Right cardiac atrium (tissue), 5 donors: ENCODE data around the gene SAYSD1. TPM values are rescaled to one million over a fixed set of nuclear protein-coding genes. Genes with fewer than 3 reads are reported as not detected.
A peak's percentile ranks its signal among the peaks of the same experiment; 100 is the strongest.
"Not testable (repeated sequence)": the region's sequence is repeated elsewhere in the genome, so short reads cannot be mapped to it uniquely, and the experiment has no call there.

Source experiments
- ATAC-seq, 2 donors: fragments of 200-7000 bp; cut with Tn5 transposase; one replicate each; pipeline versions ENCODE4 v1.8.0 to v1.9.1; 2020; ENCODE audit warnings: moderate library complexity in 2 of 2, mild to moderate bottlenecking in 1 of 2
- DNase-seq, 3 donors: peaks; one replicate each; pipeline ENCODE4 v3.0.0-alpha.2; 2020
- H3K27ac ChIP-seq: one replicate; pipeline ENCODE4 v1.5.1; 2013; ENCODE audit warnings: mild to moderate bottlenecking, low read length, control low read depth, moderate library complexity
- H3K27me3 ChIP-seq: one replicate; pipeline ENCODE4 v1.6.1; 2013; ENCODE audit not compliant: control insufficient read depth, insufficient read depth
- H3K4me1 ChIP-seq: one replicate; pipeline ENCODE4 v1.6.1; 2013; ENCODE audit warnings: low read length; ENCODE audit not compliant: control insufficient read depth, insufficient read depth
- H3K4me3 ChIP-seq: one replicate; pipeline ENCODE4 v1.5.1; 2013; ENCODE audit warnings: low read length, control low read depth
- H3K9me3 ChIP-seq: one replicate; pipeline ENCODE4 v1.6.1; 2013; ENCODE audit warnings: low read length; ENCODE audit not compliant: control insufficient read depth
- WGBS: extraction: QIAGEN DNeasy Blood & Tissue Kit; methylation state at CpG from one replicate; pipeline ENCODE4 v1.1.7; 2013; 5-methylcytosine and 5-hydroxymethylcytosine counted together
- intact Hi-C, 4 donors: fragments of 100-400 bp; cut with DNase I; formaldehyde crosslinking; loops; one replicate each; pipeline versions ENCODE4 v1.11.0 to v1.14.0; 2022 to 2023
- polyA plus RNA-seq: library from polyadenylated mRNA; stranded (reverse); fragments of 200-250 nt; gene quantifications from one replicate; pipeline ENCODE4 v1.2.3, GENCODE V29; 2013
- total RNA-seq, 4 donors: library from RNA; stranded (reverse); fragmentation: NEBNext Ultra II Directional; extraction: Animal tissue kit (Norgen Biotek cat#: 25700); gene quantifications; one replicate each; pipeline ENCODE4 v1.2.1, GENCODE V29; 2021
- donor health status: healthy with polysubstance abuse.
- donor health status: DM: no; HTN: yes; CAD: no.
- donor health status: DM: no; HTN: no; CAD: no.
- donor health status: DM: no; HTN: yes; CAD: no; lungs with severe emphysema.
- donor health status: DM: yes; HTN: yes; CAD: no.

The SAYSD1 gene
- total and polyA plus RNA-seq, 5 donors, result 8.3 to 12.6 (median 11.2) TPM

GRCh38 chr6:39140556-39141167 is 25.7 kb upstream of the SAYSD1 start:
- peaks cover 3% of the 10 kb centered on the region for H3K4me1 ChIP-seq
- no peak overlapping the region for H3K4me3 ChIP-seq
- DNase-seq (peak in 2 of 3 donors; percentile 24 to 57), ATAC-seq (peak in 1 of 2 donors; percentile 81)
- no peaks in the 10 kb centered on the region for H3K9me3 ChIP-seq
- intact Hi-C loops, result no loop called here
- no peaks in the 10 kb centered on the region for H3K27me3 ChIP-seq
- WGBS, result 51% methylated on average over 7 of the region's 7 CpGs
- no peak overlapping the region for H3K27ac ChIP-seq

DNA sequence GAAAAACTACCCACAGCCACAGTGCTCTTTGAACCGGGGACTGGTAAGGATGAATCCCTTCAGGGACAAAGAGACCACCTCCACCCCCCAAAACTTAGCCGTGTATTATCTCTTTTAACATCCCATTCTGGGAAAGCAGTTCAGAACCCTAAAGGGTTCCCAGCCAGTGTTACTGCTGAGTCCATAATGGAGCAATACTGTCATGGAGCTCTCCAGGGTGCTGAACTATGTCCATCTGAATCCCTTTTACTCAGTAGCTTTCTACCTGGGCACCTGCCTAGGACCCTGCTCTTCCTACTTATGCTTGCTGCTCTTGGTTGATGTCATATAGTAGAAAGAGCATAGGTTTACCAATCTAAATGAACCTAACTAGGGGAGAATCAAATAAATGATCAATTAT is 22.3 kb upstream of the SAYSD1 start:
- DNase-seq, result no peak
- Histone ChIP-seq H3K4me3 (no peak overlapping the region), H3K27me3 (no peaks in the 10 kb centered on the region), H3K9me3 (no peaks in the 10 kb centered on the region), H3K4me1 (no peaks in the 10 kb centered on the region), H3K27ac (no peak overlapping the region)
- WGBS, result 25% methylated on average over 2 of the region's 2 CpGs
- intact Hi-C loops, result no loop called here
- ATAC-seq, result no peak

DNA sequence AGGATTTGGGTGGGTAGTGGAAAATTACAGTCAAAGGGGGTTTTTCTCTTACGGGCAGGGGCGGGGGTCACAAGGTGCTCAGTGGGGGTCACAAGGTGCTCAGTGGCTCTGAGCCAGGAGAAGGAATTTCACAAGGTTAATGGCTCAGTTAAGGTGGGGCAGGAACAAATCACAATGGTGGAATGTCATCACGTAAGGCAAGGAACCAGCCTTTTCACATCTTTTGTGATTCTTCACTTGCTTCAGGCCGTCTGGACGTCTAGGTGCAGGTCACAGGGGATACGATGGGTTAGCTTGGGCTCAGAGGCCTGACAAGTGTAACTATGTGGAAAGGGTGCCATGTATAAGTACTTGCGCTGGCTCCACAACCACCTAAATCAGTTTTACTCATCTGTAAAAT is 21.2 kb upstream of the SAYSD1 start:
- DNase-seq, H3K9me3 ChIP-seq, H3K27ac ChIP-seq, H3K4me3 ChIP-seq, intact Hi-C loops, H3K27me3 ChIP-seq, H3K4me1 ChIP-seq, ATAC-seq: not testable (repeated sequence)
- 73% methylated on average over 7 of the region's 7 CpGs for WGBS

DNA sequence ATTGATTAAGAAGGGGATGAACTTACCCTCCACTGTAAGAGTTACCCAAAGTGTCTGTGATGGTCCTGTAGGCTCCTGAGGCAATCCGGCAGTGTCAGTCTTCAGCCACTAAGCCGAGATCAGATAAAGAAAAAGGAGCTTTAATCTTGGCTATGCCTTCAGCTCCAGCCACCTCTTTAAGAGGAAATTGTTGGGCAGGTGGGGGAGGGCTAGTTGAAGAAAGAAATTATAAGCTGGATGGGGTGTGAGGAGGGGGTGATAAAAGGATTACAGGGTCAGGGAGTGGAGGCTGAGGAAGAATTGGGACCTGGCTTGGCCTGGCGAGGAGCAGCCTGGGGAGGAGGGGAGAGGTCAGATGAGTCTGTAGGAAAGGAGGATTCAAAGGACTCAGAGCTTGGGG is 19.8 kb upstream of the SAYSD1 start:
- ATAC-seq, result not testable (repeated sequence)

DNA sequence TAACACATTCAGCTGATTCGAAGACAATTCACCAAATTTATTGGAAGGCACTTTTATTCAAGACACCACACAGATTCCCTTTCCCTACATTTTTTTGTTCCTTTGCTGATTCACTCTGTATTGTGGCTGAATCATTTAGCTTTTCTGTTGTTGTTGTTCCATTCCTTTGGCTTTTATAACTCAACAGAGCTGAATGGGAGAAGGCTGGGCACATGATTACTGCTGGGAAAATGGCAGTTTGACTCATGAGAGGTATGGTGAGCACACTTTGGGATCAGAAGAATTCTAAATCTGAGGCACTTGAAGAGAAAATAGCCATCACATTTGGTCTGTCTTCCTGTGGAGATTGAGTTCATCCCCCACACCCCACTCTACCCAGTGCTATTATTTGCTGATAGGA is 15.7 kb upstream of the SAYSD1 start:
- intact Hi-C loops, result no loop called here
- H3K9me3 ChIP-seq, result no peaks in the 10 kb centered on the region
- DNase-seq (no peak), ATAC-seq (no peak)
- H3K4me1 ChIP-seq, result no peaks in the 10 kb centered on the region
- H3K27me3 ChIP-seq, result no peaks in the 10 kb centered on the region
- no peak overlapping the region for H3K4me3 ChIP-seq
- WGBS, result 92% methylated on average over 1 of the region's 1 CpG
- H3K27ac ChIP-seq, result no peak overlapping the region

More for the DNA sequence above, 19.8 kb upstream of the SAYSD1 start:
- H3K9me3 ChIP-seq, H3K4me1 ChIP-seq, H3K27me3 ChIP-seq, DNase-seq, H3K27ac ChIP-seq, intact Hi-C loops, H3K4me3 ChIP-seq: not testable (repeated sequence)
- WGBS, result 54% methylated on average over 3 of the region's 3 CpGs

DNA sequence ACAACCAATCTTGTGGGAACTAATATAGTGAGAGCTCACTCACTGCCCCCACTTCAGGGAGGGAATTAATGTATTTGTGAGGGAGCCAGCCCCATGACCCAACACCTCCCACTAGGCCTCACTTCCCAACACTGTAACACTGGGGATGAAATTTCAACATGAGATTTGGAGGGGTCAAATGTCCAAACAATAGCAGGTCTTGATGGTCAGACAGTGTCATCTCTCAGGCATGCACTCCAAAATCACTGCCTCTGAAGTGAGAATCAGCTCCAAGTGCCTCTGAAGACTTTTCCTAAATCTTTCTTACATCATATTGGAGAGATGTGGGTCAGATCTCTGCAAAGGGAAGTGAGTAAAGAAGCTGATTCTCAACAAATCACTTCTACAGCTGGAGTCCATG is 13.8 kb upstream of the SAYSD1 start:
- Histone ChIP-seq H3K27me3 (no peaks in the 10 kb centered on the region), H3K4me3 (no peak overlapping the region), H3K27ac (no peak overlapping the region), H3K4me1 (no peaks in the 10 kb centered on the region), H3K9me3 (no peaks in the 10 kb centered on the region)
- ATAC-seq (no peak), DNase-seq (no peak)
- intact Hi-C loops, result no loop called here

GRCh38 chr6:39128106-39128505 is 13.1 kb upstream of the SAYSD1 start:
- Histone ChIP-seq H3K27ac (no peak overlapping the region), H3K4me1 (no peaks in the 10 kb centered on the region), H3K4me3 (no peak overlapping the region), H3K9me3 (no peaks in the 10 kb centered on the region), H3K27me3 (no peaks in the 10 kb centered on the region)
- ATAC-seq, result peak in 1 of 2 donors; percentile 65
- WGBS, result 54% methylated on average over 3 of the region's 3 CpGs
- no peak for DNase-seq
- intact Hi-C loops, result no loop called here

DNA sequence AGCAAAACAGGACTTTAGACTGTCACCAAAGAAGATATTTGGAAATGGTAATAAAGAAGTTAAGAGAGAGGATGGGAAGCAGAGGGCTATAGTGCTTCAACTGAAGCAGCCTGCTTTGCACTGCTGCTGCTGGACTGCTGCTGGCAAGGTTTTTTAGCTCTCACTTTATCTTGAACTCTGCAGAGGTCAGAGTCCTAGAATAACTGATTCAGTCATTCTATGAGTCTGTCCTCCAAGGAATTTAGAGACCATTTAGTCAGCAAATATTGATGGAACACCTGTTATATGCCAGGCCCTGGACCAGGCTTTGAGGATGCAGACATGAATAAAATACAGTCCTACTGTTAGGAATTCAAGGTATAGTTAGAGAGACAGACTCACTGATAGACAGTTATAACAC is 9.1 kb upstream of the SAYSD1 start:
- no peaks in the 10 kb centered on the region for H3K27me3 ChIP-seq
- ATAC-seq (no peak), DNase-seq (no peak)
- H3K9me3 ChIP-seq, result no peaks in the 10 kb centered on the region
- no peak overlapping the region for H3K27ac ChIP-seq
- intact Hi-C loops, result no loop called here
- no peak overlapping the region for H3K4me3 ChIP-seq
- no peaks in the 10 kb centered on the region for H3K4me1 ChIP-seq

DNA sequence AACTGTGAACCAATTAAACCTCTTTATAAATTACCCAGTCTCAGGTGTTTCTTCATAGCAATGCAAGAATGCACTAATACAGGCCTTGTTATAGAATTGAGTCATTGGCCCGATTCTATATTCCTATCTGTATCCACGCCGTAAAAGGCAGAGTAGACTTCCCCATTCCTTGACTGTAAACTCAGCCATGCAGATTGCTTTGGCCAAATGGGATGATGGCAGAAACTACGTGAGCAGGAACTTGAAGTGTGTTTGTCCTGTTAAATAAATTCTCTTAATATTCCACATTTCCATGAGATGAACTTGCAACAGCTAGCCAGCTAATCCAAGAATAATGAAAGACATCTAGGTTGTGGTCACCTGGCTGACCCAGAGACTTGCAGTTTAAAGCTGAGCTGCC is 3.9 kb upstream of the SAYSD1 start:
- no peaks in the 10 kb centered on the region for H3K27me3 ChIP-seq
- H3K9me3 ChIP-seq, result no peaks in the 10 kb centered on the region
- intact Hi-C loops, result no loop called here
- no peaks in the 10 kb centered on the region for H3K4me1 ChIP-seq
- no peak overlapping the region for H3K27ac ChIP-seq
- no peak overlapping the region for H3K4me3 ChIP-seq
- DNase-seq (no peak), ATAC-seq (no peak)
- 92% methylated on average over 4 of the region's 4 CpGs for WGBS

GRCh38 chr6:39114388-39114703 is 640 bp downstream of the SAYSD1 start:
- WGBS, result 1% methylated on average over 11 of the region's 11 CpGs
- intact Hi-C loops, result no loop called here
- no peak for DNase-seq

GRCh38 chr6:39113788-39114187 is 1.2 kb downstream of the SAYSD1 start:
- no peak for DNase-seq
- no peak for ATAC-seq
- H3K4me3 ChIP-seq, result peak overlapping the region; percentile 51
- no peaks in the 10 kb centered on the region for H3K9me3 ChIP-seq
- no peaks in the 10 kb centered on the region for H3K4me1 ChIP-seq
- intact Hi-C loops, result no loop called here
- no peak overlapping the region for H3K27ac ChIP-seq
- 94% methylated on average over 1 of the region's 1 CpG for WGBS
- H3K27me3 ChIP-seq, result no peaks in the 10 kb centered on the region

More at GRCh38 chr6:39114388-39114703, 640 bp downstream of the SAYSD1 start:
- peak overlapping the region; percentile 51 for H3K4me3 ChIP-seq
- no peaks in the 10 kb centered on the region for H3K27me3 ChIP-seq
- H3K27ac ChIP-seq, result peak overlapping the region; percentile 87
- no peaks in the 10 kb centered on the region for H3K4me1 ChIP-seq
- ATAC-seq, result peak in 1 of 2 donors; percentile 3
- H3K9me3 ChIP-seq, result no peaks in the 10 kb centered on the region

- Histone ChIP-seq H3K27ac (no peak overlapping the region), H3K4me1 (no peaks in the 10 kb centered on the region), H3K9me3 (no peaks in the 10 kb centered on the region), H3K4me3 (no peak overlapping the region), H3K27me3 (no peaks in the 10 kb centered on the region)
- intact Hi-C loops, result no loop called here
- DNase-seq, result no peak
- WGBS, result 84% methylated on average over 5 of the region's 5 CpGs
- ATAC-seq, result no peak
Observed at GRCh38 chr6:39111280-39111679, 3.7 kb downstream of the SAYSD1 start.
